Measurements from ENCODE around the gene CDH23.

Gene CDH23

GRCh38 chr10:71537125-71537524 lies 140.4 kb downstream of the CDH23 start:
- H3K27me3 Mint-ChIP-seq, result peaks cover 9% of the 10 kb centered on the region
- H3K4me1 Mint-ChIP-seq, result no peaks in the 10 kb centered on the region
- no peaks in the 10 kb centered on the region for H3K36me3 Mint-ChIP-seq
- no peak overlapping the region for H3K27ac Mint-ChIP-seq
- DNase-seq (ENCODE audit: low spot score in 2 of 2) (no peak), ATAC-seq (ENCODE audit: low read depth) (no peak)
- no peaks in the 10 kb centered on the region for H3K9me3 Mint-ChIP-seq
- H3K4me3 Mint-ChIP-seq, result no peak overlapping the region

GRCh38 chr10:71537681-71538080 lies 141.0 kb downstream of the CDH23 start:
- Mint-ChIP-seq H3K27me3 (peaks cover 9% of the 10 kb centered on the region), H3K27ac (no peak overlapping the region)
- DNase-seq (ENCODE audit: low spot score in 2 of 2), result no peak

GRCh38 chr10:71538608-71539260 lies 142.0 kb downstream of the CDH23 start:
- Mint-ChIP-seq H3K27ac (no peak overlapping the region), H3K4me3 (no peak overlapping the region), H3K27me3 (peaks cover 9% of the 10 kb centered on the region), H3K36me3 (no peaks in the 10 kb centered on the region), H3K4me1 (no peaks in the 10 kb centered on the region), H3K9me3 (no peaks in the 10 kb centered on the region)
- ATAC-seq (ENCODE audit: low read depth) (no peak), DNase-seq (ENCODE audit: low spot score in 2 of 2) (no peak)

More at GRCh38 chr10:71537681-71538080, 141.0 kb downstream of the CDH23 start:
- H3K36me3 Mint-ChIP-seq, result no peaks in the 10 kb centered on the region
- no peak for ATAC-seq (ENCODE audit: low read depth)
- no peak overlapping the region for H3K4me3 Mint-ChIP-seq
- no peaks in the 10 kb centered on the region for H3K4me1 Mint-ChIP-seq
- H3K9me3 Mint-ChIP-seq, result no peaks in the 10 kb centered on the region

- Mint-ChIP-seq H3K4me3 (no peak overlapping the region), H3K36me3 (no peaks in the 10 kb centered on the region), H3K4me1 (no peaks in the 10 kb centered on the region), H3K27me3 (peaks cover 7% of the 10 kb centered on the region), H3K9me3 (no peaks in the 10 kb centered on the region), H3K27ac (no peak overlapping the region)
- no peak for DNase-seq (ENCODE audit: low spot score in 2 of 2)
- no peak for ATAC-seq (ENCODE audit: low read depth)
Measured at GRCh38 chr10:71539442-71540118, 142.9 kb downstream of the CDH23 start.

- Mint-ChIP-seq H3K27me3 (peaks cover 9% of the 10 kb centered on the region), H3K36me3 (no peaks in the 10 kb centered on the region), H3K9me3 (no peaks in the 10 kb centered on the region), H3K27ac (no peak overlapping the region), H3K4me3 (no peak overlapping the region), H3K4me1 (no peaks in the 10 kb centered on the region)
- DNase-seq (ENCODE audit: low spot score in 2 of 2) (no peak), ATAC-seq (ENCODE audit: low read depth) (no peak)
Measured at GRCh38 chr10:71542478-71542877, 145.8 kb downstream of the CDH23 start.

- ATAC-seq (ENCODE audit: low read depth) (no peak), DNase-seq (ENCODE audit: low spot score in 2 of 2) (no peak)
- Mint-ChIP-seq H3K36me3 (no peaks in the 10 kb centered on the region), H3K9me3 (no peaks in the 10 kb centered on the region), H3K4me1 (no peaks in the 10 kb centered on the region), H3K27ac (no peak overlapping the region), H3K27me3 (peaks cover 9% of the 10 kb centered on the region), H3K4me3 (no peak overlapping the region)
Measured at GRCh38 chr10:71543608-71544170, 147.0 kb downstream of the CDH23 start.

- no peaks in the 10 kb centered on the region for H3K4me1 Mint-ChIP-seq
- no peak overlapping the region for H3K4me3 Mint-ChIP-seq
- DNase-seq (ENCODE audit: low spot score in 2 of 2) (no peak), ATAC-seq (ENCODE audit: low read depth) (no peak)
- no peak overlapping the region for H3K27ac Mint-ChIP-seq
- peaks cover 4% of the 10 kb centered on the region for H3K27me3 Mint-ChIP-seq
- H3K9me3 Mint-ChIP-seq, result no peaks in the 10 kb centered on the region
- no peaks in the 10 kb centered on the region for H3K36me3 Mint-ChIP-seq
Measured at GRCh38 chr10:71545001-71545400, 148.3 kb downstream of the CDH23 start.

- ATAC-seq (ENCODE audit: low read depth), result no peak
- Mint-ChIP-seq H3K27ac (no peak overlapping the region), H3K4me3 (no peak overlapping the region), H3K27me3 (peaks cover 4% of the 10 kb centered on the region), H3K36me3 (no peaks in the 10 kb centered on the region), H3K4me1 (no peaks in the 10 kb centered on the region), H3K9me3 (no peaks in the 10 kb centered on the region)
- DNase-seq (ENCODE audit: low spot score in 2 of 2), result no peak
Measured at GRCh38 chr10:71546220-71546619, 149.5 kb downstream of the CDH23 start.

- DNase-seq (ENCODE audit: low spot score in 2 of 2), result no peak
- H3K4me3 Mint-ChIP-seq, result no peak overlapping the region
- H3K4me1 Mint-ChIP-seq, result no peaks in the 10 kb centered on the region
- no peak for ATAC-seq (ENCODE audit: low read depth)
- H3K27me3 Mint-ChIP-seq, result peaks cover 4% of the 10 kb centered on the region
- no peaks in the 10 kb centered on the region for H3K36me3 Mint-ChIP-seq
- no peak overlapping the region for H3K27ac Mint-ChIP-seq
- H3K9me3 Mint-ChIP-seq, result no peaks in the 10 kb centered on the region
Measured at GRCh38 chr10:71547312-71547711, 150.6 kb downstream of the CDH23 start.

GRCh38 chr10:71547876-71548846 lies 151.4 kb downstream of the CDH23 start:
- ATAC-seq (ENCODE audit: low read depth) (no peak), DNase-seq (ENCODE audit: low spot score in 2 of 2) (no peak)

GRCh38 chr10:71549766-71550533 lies 153.2 kb downstream of the CDH23 start:
- H3K9me3 Mint-ChIP-seq, result no peaks in the 10 kb centered on the region
- no peak for DNase-seq (ENCODE audit: low spot score in 2 of 2)
- no peak for ATAC-seq (ENCODE audit: low read depth)
- H3K4me3 Mint-ChIP-seq, result no peak overlapping the region
- H3K27ac Mint-ChIP-seq, result no peak overlapping the region
- no peaks in the 10 kb centered on the region for H3K4me1 Mint-ChIP-seq
- no peaks in the 10 kb centered on the region for H3K36me3 Mint-ChIP-seq
- peaks cover 8% of the 10 kb centered on the region for H3K27me3 Mint-ChIP-seq

More at GRCh38 chr10:71547876-71548846, 151.4 kb downstream of the CDH23 start:
- Mint-ChIP-seq H3K4me3 (no peak overlapping the region), H3K9me3 (no peaks in the 10 kb centered on the region), H3K36me3 (no peaks in the 10 kb centered on the region), H3K27ac (no peak overlapping the region), H3K4me1 (no peaks in the 10 kb centered on the region), H3K27me3 (peaks cover 4% of the 10 kb centered on the region)

- Mint-ChIP-seq H3K27me3 (peaks cover 6% of the 10 kb centered on the region), H3K36me3 (no peaks in the 10 kb centered on the region), H3K4me1 (no peaks in the 10 kb centered on the region), H3K9me3 (no peaks in the 10 kb centered on the region), H3K4me3 (no peak overlapping the region), H3K27ac (no peak overlapping the region)
- DNase-seq (ENCODE audit: low spot score in 2 of 2) (no peak), ATAC-seq (ENCODE audit: low read depth) (no peak)
Measured at GRCh38 chr10:71550628-71551027, 153.9 kb downstream of the CDH23 start.

GRCh38 chr10:71551970-71552369 lies 155.2 kb downstream of the CDH23 start:
- H3K4me3 Mint-ChIP-seq, result no peak overlapping the region
- ATAC-seq (ENCODE audit: low read depth) (no peak), DNase-seq (ENCODE audit: low spot score in 2 of 2) (no peak)
- H3K27me3 Mint-ChIP-seq, result peaks cover 7% of the 10 kb centered on the region
- H3K36me3 Mint-ChIP-seq, result peaks cover 1% of the 10 kb centered on the region
- no peak overlapping the region for H3K27ac Mint-ChIP-seq
- H3K9me3 Mint-ChIP-seq, result peaks cover 6% of the 10 kb centered on the region
- no peaks in the 10 kb centered on the region for H3K4me1 Mint-ChIP-seq
